Stomach (tissue), 9 donors: Measurements from ENCODE around the gene TNFRSF6B. TPM values are rescaled to one million over a fixed set of nuclear protein-coding genes. Genes with fewer than 3 reads are reported as not detected.
"Not testable (repeated sequence)": the region's sequence is repeated elsewhere in the genome, so short reads cannot be mapped to it uniquely, and the experiment has no call there.

Experiments
- DNase-seq, 2 donors: peaks; one replicate each; pipeline versions ENCODE4 v3.0.0 to v3.0.0-alpha.2; 2013 to 2019
- H3K27ac ChIP-seq, 5 donors: fragments of 200-600 bp in 4 of 5; sonication (generic) in 4 of 5; one replicate each; pipeline ENCODE4 v1.5.1; 2013 to 2019; ENCODE audit warnings: mild to moderate bottlenecking in 1 of 5, moderate library complexity in 1 of 5
- H3K27me3 ChIP-seq, 3 donors: fragments of 200-600 bp; sonication (generic); one replicate each; pipeline ENCODE4 v1.5.1; 2017 to 2019; ENCODE audit warnings: mixed run types in 1 of 3
- H3K36me3 ChIP-seq, 4 donors: fragments of 200-600 bp; sonication (generic); 1 replicate in 3 of 4; 2 replicates in 1 of 4; pipeline ENCODE4 v1.5.1; 2016 to 2019
- H3K4me1 ChIP-seq, 4 donors: fragments of 200-600 bp; sonication (generic); one replicate each; pipeline ENCODE4 v1.5.1; 2016 to 2019
- H3K4me3 ChIP-seq, 4 donors: fragments of 200-600 bp; sonication (generic) in 3 of 4; one replicate each; pipeline ENCODE4 v1.5.1; 2016 to 2019; ENCODE audit warnings: mild to moderate bottlenecking in 1 of 4
- H3K9me3 ChIP-seq, 4 donors: fragments of 200-600 bp; sonication (generic); one replicate each; pipeline ENCODE4 v1.5.1; 2016 to 2019
- EP300 ChIP-seq: sonication (generic); formaldehyde crosslinking; IDR thresholded peaks from one replicate; pipeline ENCODE4 v1.6.1; 2017; ENCODE audit warnings: antibody characterized with exemption
- POLR2A ChIP-seq, 4 donors: fragments of 450-650 bp; IDR thresholded peaks; one replicate each; pipeline ENCODE4 v1.6.1; 2016; ENCODE audit warnings: antibody characterized with exemption in 4 of 4, control low read depth in 2 of 4, mild to moderate bottlenecking in 1 of 4, moderate library complexity in 1 of 4
- POLR2AphosphoS5 ChIP-seq, 3 donors: sonication (generic); formaldehyde crosslinking; IDR thresholded peaks; one replicate each; pipeline ENCODE4 v1.6.1; 2016; ENCODE audit warnings: antibody characterized with exemption in 3 of 3
- WGBS, 5 donors: extraction: QIAGEN DNeasy Blood & Tissue Kit in 3 of 5; methylation state at CpG; one replicate each; pipeline versions ENCODE4 v1.1.5 to v1.1.7; 2013 to 2018; 5-methylcytosine and 5-hydroxymethylcytosine counted together
- intact Hi-C: fragments of 100-400 bp; cut with DNase I; formaldehyde crosslinking; loops from one replicate; pipeline ENCODE4 v1.15.1; 2023; ENCODE audit warnings: low total_unique reads
- polyA plus RNA-seq, 3 donors: library from polyadenylated mRNA; stranded (reverse); fragments of 200-250 nt; gene quantifications; one replicate each; pipeline ENCODE4 v1.2.3, GENCODE V29; 2013
- total RNA-seq, 5 donors: library from RNA; depleted of rRNA; stranded (reverse); fragments of >200 nt; gene quantifications; one replicate each; pipeline versions ENCODE4 v1.1.0 to v1.2.3, GENCODE V29; 2014 to 2016
- TF ChIP-seq, protein P1 (sequence below), 7 experiments: fragments of 450-650 bp in 4 of 7; fragments of 200-600 bp in 3 of 7; sonication (generic) in 3 of 7; IDR thresholded peaks; one replicate each; pipeline ENCODE4 v1.5.1; 2016 to 2019; ENCODE audit warnings: antibody characterized with exemption in 7 of 7, control low read depth in 2 of 7, mild to moderate bottlenecking in 1 of 7
- donor health status: healthy with polysubstance abuse.
- donor health status: Bipolar disorder and iron deficiency.
- donor health status: healthy.

The TNFRSF6B gene
- total and polyA plus RNA-seq, 8 donors: 1.1 to 26.2 (median 8.5) TPM; not detected in 1

DNA sequence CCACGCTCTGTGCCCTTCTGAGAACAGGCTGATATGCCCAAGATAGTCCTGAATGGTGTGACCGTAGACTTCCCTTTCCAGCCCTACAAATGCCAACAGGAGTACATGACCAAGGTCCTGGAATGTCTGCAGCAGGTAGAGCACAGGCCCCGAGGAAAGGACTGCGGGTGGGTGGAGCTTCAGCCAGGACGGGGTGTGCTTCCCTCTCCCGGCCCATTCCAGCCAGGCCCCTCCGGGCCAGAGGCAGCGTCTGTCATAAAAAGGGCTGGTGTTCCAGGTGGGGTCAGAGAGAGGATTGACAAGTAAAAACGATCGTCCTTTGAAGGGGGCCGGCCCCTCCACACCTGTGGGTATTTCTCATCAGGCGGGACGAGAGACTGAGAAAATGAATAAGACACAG, 37.1 kb upstream of the TNFRSF6B start:
- no peak for TF ChIP-seq POLR2A (IDR thresholded peaks at IDR 0.05)
- no peaks in the 10 kb centered on the region for H3K27me3 ChIP-seq
- intact Hi-C loops: no loop called here
- peaks cover 26 to 44% (median 42%) of the 10 kb centered on the region in 4 donors for H3K36me3 ChIP-seq
- 48 to 55% (median 52%) methylated on average over 13 of the region's 13 CpGs for WGBS, 5 donors
- no peaks in the 10 kb centered on the region for H3K9me3 ChIP-seq
- H3K4me1 ChIP-seq: peaks cover 15 to 36% (median 27%) of the 10 kb centered on the region in 4 donors
- peak overlapping the region; percentile 72 to 95 (median 84) for H3K4me3 ChIP-seq
- no peak for DNase-seq
- H3K27ac ChIP-seq: peak overlapping the region in 4 of 5 donors; percentile 85 to 90 (median 90)

DNA sequence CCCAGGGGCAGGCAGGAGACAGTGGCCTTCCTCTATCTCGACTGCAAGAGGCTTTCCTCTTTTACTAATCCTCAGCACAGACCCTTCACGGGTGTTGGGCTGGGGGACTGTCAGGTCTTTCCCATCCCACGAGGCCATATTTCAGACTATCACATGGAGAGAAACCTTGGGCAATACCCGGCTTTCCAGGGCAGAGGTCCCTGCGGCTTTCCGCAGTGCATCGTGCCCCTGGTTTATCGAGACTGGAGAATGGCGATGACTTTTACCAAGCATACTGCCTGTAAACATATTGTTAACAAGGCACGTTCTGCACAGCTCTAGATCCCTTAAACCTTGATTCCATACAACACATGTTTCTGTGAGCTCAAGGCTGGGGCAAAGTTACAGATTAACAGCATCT, 36.3 kb upstream of the TNFRSF6B start:
- H3K9me3 ChIP-seq, DNase-seq, H3K27me3 ChIP-seq, intact Hi-C loops, H3K27ac ChIP-seq, H3K4me3 ChIP-seq: not testable (repeated sequence)
- WGBS, 5 donors: 88 to 93% (median 89%) methylated on average over 10 of the region's 10 CpGs
- Histone ChIP-seq H3K36me3 (peaks cover 26 to 52% (median 49%) of the 10 kb centered on the region in 4 donors), H3K4me1 (peaks cover 15 to 42% (median 27%) of the 10 kb centered on the region in 4 donors)

DNA sequence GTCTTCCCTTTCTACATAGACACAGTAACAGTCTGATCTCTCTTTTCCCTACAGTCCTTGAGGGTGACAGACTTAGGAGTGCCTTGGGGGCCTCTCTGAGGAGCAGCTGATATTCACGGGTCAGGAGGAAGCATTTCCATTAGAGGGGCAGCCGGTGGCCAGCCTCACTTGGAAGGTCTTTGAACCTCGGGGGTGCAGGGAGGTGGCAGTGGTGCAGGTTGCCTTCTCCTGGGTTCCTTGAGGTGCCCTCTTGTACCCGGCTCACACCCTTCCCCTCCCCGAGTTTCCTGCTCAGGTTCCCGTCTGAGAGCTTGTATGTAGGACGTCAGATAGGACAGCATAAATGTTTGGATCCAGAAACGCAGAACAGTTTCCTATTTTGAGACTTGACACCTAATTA, 35.8 kb upstream of the TNFRSF6B start:
- Histone ChIP-seq H3K27me3 (no peaks in the 10 kb centered on the region), H3K36me3 (peaks cover 26 to 57% (median 52%) of the 10 kb centered on the region in 4 donors), H3K4me3 (no peak overlapping the region), H3K4me1 (peaks cover 15 to 42% (median 27%) of the 10 kb centered on the region in 4 donors), H3K9me3 (no peaks in the 10 kb centered on the region), H3K27ac (no peak overlapping the region)
- no peak for TF ChIP-seq POLR2AphosphoS5 (IDR thresholded peaks at IDR 0.05)
- TF ChIP-seq POLR2A (IDR thresholded peaks at IDR 0.05): no peak
- TF ChIP-seq, protein P1, sequence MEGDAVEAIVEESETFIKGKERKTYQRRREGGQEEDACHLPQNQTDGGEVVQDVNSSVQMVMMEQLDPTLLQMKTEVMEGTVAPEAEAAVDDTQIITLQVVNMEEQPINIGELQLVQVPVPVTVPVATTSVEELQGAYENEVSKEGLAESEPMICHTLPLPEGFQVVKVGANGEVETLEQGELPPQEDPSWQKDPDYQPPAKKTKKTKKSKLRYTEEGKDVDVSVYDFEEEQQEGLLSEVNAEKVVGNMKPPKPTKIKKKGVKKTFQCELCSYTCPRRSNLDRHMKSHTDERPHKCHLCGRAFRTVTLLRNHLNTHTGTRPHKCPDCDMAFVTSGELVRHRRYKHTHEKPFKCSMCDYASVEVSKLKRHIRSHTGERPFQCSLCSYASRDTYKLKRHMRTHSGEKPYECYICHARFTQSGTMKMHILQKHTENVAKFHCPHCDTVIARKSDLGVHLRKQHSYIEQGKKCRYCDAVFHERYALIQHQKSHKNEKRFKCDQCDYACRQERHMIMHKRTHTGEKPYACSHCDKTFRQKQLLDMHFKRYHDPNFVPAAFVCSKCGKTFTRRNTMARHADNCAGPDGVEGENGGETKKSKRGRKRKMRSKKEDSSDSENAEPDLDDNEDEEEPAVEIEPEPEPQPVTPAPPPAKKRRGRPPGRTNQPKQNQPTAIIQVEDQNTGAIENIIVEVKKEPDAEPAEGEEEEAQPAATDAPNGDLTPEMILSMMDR (IDR thresholded peaks at IDR 0.05): no peak
- no peak for TF ChIP-seq EP300
- intact Hi-C loops: no loop called here
- DNase-seq: no peak
- WGBS, 5 donors: 81 to 91% (median 85%) methylated on average over 8 of the region's 8 CpGs

DNA sequence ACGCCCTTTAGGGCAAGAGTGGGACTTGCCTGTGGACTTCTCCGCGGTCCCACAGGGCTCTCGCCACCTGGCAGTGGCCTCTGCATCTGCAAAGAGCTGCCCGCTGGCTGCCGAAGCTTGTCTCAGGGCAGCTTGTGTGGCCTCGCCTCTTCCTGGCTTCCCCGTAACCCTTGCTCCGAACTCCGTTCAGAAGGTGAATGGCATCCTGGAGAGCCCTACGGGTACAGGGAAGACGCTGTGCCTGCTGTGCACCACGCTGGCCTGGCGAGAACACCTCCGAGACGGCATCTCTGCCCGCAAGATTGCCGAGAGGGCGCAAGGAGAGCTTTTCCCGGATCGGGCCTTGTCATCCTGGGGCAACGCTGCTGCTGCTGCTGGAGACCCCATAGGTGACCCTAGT, 35.3 kb upstream of the TNFRSF6B start:
- Histone ChIP-seq H3K27ac (no peak overlapping the region), H3K9me3 (no peaks in the 10 kb centered on the region), H3K4me1 (peaks cover 15 to 42% (median 27%) of the 10 kb centered on the region in 4 donors), H3K36me3 (peaks cover 31 to 61% (median 57%) of the 10 kb centered on the region in 4 donors), H3K4me3 (no peak overlapping the region), H3K27me3 (no peaks in the 10 kb centered on the region)
- DNase-seq: no peak
- TF ChIP-seq, protein P1 (IDR thresholded peaks at IDR 0.05): no peak
- TF ChIP-seq EP300: no peak
- no peak for TF ChIP-seq POLR2A (IDR thresholded peaks at IDR 0.05)
- no peak for TF ChIP-seq POLR2AphosphoS5 (IDR thresholded peaks at IDR 0.05)
- WGBS, 5 donors: 92 to 97% (median 95%) methylated on average over 13 to 22 of the region's 22 CpGs
- intact Hi-C loops: no loop called here

DNA sequence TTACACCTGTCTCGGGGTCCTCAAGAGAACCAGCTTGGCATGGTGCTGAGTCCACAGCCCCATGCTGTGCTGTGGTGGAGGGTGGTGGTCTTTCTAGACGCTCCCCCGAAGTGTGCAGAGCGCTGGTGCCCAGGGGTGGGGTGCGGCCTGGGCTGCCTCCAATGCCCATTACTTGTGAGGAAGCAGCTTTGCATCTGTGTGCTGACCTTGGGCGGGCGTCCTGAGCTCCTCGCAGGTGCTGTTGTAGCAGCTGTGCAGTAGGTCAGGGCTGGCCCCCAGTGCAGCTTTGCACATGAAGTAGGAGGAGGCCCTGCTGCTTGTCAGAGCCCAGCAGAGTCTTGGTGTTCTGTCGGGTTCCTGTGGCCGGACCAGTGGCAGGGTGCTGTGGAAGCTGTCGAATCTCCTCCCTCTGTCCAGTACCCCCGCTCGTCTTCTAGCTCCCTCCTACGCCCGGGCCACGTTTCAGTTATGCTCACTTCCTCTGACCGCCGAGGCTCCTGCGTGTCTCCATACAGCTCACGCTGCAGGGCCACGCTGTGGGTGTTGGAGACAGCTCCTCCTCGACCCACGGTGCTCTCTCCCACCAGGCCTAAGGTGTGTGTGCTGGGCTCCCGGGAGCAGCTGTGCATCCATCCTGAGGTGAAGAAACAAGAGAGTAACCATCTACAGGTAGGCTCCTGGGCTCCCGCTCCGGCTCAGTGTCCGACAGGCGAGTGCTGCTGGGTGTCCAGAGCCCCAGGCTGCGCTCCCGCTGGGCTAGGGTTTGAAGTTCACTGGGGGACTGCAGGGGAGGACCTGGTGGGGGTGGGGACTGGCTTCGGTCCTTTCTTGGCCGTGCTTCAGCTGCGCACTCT, 34.3 kb upstream of the TNFRSF6B start:
- H3K36me3 ChIP-seq: peaks cover 37 to 72% (median 65%) of the 10 kb centered on the region in 4 donors
- intact Hi-C loops: no loop called here
- H3K9me3 ChIP-seq: no peaks in the 10 kb centered on the region
- peaks cover 15 to 39% (median 24%) of the 10 kb centered on the region in 4 donors for H3K4me1 ChIP-seq
- DNase-seq: no peak
- no peak overlapping the region for H3K27ac ChIP-seq
- TF ChIP-seq POLR2AphosphoS5 (IDR thresholded peaks at IDR 0.05): no peak
- TF ChIP-seq EP300: no peak
- no peak for TF ChIP-seq POLR2A (IDR thresholded peaks at IDR 0.05)
- TF ChIP-seq, protein P1 (IDR thresholded peaks at IDR 0.05): no peak
- 92 to 96% (median 94%) methylated on average over 23 to 33 of the region's 33 CpGs for WGBS, 5 donors
- no peaks in the 10 kb centered on the region for H3K27me3 ChIP-seq
- H3K4me3 ChIP-seq: no peak overlapping the region
